ENCODE results near the gene YJEFN3. TPM values are rescaled to one million over a fixed set of nuclear protein-coding genes. Genes with fewer than 3 reads are reported as not detected.
A peak's percentile ranks its signal among the peaks of the same experiment; 100 is the strongest.

YJEFN3 gene
- total and polyA plus RNA-seq, 4 donors: 0.19 to 0.88 (median 0.63) TPM

DNA sequence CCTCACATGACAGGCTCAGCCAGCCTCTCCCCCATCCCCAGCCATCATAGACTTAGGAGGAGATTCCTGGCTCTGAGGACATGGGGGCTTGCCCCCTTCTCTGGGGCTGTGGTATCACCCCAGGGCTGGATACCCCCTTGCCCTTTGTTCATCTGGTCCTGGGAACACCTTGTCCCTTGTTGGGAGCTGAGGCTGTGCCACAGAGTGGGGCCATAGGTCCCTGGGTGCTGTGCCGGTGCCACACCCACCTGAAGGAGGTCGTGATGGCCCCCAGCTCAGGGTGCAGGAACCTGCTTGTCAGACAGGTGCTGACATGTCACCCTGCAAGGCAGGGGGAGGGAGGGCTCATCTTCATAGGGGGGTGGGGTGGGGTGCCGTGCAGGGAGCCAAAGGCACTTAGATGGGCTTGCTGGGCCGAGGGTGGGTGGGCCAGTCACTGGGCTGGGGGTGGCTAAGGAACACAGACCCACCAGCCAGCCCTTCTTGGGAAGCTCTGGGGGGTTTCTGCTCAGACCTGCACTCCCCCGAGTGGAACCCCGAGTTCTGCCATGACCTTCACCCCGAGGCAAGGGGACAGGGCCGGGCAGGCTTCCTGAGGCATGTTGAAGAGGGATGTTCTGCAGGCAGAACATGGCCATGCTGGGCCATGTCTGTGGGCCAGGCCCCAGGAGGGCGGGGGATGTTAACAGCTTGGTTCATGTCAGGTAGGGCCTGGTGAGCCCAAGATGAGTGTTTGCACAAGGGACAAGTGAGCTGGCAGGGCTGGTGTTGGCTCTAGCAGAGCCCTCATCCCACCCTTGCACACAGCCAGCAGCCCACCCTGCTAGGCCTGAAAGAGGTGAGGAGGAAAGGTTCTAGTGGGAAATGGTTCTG, 41.4 kb upstream of the YJEFN3 start:
- Histone ChIP-seq H3K9me3 (ENCODE audit: control insufficient read depth in 4 of 4, low read length in 3 of 4) (no peaks in the 10 kb centered on the region), H3K4me3 (ENCODE audit: low read depth in 1 of 3, low read length in 3 of 3) (no peak overlapping the region), H3K36me3 (ENCODE audit: control insufficient read depth in 4 of 4, insufficient read depth in 3 of 4, low read depth in 1 of 4, low read length in 3 of 4) (peaks cover 0 to 7% (median 4%) of the 10 kb centered on the region in 4 donors), H3K9ac (ENCODE audit: low read depth in 1 of 2, low read length in 2 of 2) (no peak overlapping the region), H3K4me1 (ENCODE audit: control insufficient read depth in 4 of 4, insufficient read depth in 4 of 4, low read length in 3 of 4) (peaks cover 14 to 52% (median 37%) of the 10 kb centered on the region in 4 donors), H3K27ac (ENCODE audit: low read depth in 1 of 2, low read length in 2 of 2) (peak overlapping the region; percentile 85 to 87), H3K27me3 (ENCODE audit: control insufficient read depth in 4 of 4, insufficient read depth in 4 of 4, low read length in 3 of 4) (no peaks in the 10 kb centered on the region)
- DNase-seq (ENCODE audit: low spot score): no peak
- 82% methylated on average over 9 of the region's 9 CpGs for WGBS
- no peak for TF ChIP-seq RAD21 (IDR thresholded peaks at IDR 0.05)
- TF ChIP-seq, protein P1, sequence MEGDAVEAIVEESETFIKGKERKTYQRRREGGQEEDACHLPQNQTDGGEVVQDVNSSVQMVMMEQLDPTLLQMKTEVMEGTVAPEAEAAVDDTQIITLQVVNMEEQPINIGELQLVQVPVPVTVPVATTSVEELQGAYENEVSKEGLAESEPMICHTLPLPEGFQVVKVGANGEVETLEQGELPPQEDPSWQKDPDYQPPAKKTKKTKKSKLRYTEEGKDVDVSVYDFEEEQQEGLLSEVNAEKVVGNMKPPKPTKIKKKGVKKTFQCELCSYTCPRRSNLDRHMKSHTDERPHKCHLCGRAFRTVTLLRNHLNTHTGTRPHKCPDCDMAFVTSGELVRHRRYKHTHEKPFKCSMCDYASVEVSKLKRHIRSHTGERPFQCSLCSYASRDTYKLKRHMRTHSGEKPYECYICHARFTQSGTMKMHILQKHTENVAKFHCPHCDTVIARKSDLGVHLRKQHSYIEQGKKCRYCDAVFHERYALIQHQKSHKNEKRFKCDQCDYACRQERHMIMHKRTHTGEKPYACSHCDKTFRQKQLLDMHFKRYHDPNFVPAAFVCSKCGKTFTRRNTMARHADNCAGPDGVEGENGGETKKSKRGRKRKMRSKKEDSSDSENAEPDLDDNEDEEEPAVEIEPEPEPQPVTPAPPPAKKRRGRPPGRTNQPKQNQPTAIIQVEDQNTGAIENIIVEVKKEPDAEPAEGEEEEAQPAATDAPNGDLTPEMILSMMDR (IDR thresholded peaks at IDR 0.05; ENCODE audit: low read depth, low read length, missing input control): no peak
- no peak for TF ChIP-seq SP1 (IDR thresholded peaks at IDR 0.05)
- TF ChIP-seq YY1 (IDR thresholded peaks at IDR 0.05): no peak
- no peak for TF ChIP-seq HNF4A (conservative IDR thresholded peaks at IDR 0.05)
- TF ChIP-seq GABPA (IDR thresholded peaks at IDR 0.05 in 1 of 2, conservative IDR thresholded peaks at IDR 0.05 in 1 of 2): no peak
- TF ChIP-seq EGR1 (IDR thresholded peaks at IDR 0.05; ENCODE audit: low read depth in 2 of 2): no peak
- TF ChIP-seq, protein P2, sequence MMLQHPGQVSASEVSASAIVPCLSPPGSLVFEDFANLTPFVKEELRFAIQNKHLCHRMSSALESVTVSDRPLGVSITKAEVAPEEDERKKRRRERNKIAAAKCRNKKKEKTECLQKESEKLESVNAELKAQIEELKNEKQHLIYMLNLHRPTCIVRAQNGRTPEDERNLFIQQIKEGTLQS (IDR thresholded peaks at IDR 0.05): no peak
- TF ChIP-seq RXRA (IDR thresholded peaks at IDR 0.05): no peak
- TF ChIP-seq, protein P3, sequence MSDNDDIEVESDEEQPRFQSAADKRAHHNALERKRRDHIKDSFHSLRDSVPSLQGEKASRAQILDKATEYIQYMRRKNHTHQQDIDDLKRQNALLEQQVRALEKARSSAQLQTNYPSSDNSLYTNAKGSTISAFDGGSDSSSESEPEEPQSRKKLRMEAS (IDR thresholded peaks at IDR 0.05): no peak
- no peak for TF ChIP-seq FOXA1 (IDR thresholded peaks at IDR 0.05)
- TF ChIP-seq HNF4G (IDR thresholded peaks at IDR 0.05): no peak
- no peak for TF ChIP-seq FOXA2 (IDR thresholded peaks at IDR 0.05)
- TF ChIP-seq, protein P4, sequence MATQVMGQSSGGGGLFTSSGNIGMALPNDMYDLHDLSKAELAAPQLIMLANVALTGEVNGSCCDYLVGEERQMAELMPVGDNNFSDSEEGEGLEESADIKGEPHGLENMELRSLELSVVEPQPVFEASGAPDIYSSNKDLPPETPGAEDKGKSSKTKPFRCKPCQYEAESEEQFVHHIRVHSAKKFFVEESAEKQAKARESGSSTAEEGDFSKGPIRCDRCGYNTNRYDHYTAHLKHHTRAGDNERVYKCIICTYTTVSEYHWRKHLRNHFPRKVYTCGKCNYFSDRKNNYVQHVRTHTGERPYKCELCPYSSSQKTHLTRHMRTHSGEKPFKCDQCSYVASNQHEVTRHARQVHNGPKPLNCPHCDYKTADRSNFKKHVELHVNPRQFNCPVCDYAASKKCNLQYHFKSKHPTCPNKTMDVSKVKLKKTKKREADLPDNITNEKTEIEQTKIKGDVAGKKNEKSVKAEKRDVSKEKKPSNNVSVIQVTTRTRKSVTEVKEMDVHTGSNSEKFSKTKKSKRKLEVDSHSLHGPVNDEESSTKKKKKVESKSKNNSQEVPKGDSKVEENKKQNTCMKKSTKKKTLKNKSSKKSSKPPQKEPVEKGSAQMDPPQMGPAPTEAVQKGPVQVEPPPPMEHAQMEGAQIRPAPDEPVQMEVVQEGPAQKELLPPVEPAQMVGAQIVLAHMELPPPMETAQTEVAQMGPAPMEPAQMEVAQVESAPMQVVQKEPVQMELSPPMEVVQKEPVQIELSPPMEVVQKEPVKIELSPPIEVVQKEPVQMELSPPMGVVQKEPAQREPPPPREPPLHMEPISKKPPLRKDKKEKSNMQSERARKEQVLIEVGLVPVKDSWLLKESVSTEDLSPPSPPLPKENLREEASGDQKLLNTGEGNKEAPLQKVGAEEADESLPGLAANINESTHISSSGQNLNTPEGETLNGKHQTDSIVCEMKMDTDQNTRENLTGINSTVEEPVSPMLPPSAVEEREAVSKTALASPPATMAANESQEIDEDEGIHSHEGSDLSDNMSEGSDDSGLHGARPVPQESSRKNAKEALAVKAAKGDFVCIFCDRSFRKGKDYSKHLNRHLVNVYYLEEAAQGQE (IDR thresholded peaks at IDR 0.05): no peak
- TF ChIP-seq JUND (IDR thresholded peaks at IDR 0.05): no peak
- TF ChIP-seq, protein P5, sequence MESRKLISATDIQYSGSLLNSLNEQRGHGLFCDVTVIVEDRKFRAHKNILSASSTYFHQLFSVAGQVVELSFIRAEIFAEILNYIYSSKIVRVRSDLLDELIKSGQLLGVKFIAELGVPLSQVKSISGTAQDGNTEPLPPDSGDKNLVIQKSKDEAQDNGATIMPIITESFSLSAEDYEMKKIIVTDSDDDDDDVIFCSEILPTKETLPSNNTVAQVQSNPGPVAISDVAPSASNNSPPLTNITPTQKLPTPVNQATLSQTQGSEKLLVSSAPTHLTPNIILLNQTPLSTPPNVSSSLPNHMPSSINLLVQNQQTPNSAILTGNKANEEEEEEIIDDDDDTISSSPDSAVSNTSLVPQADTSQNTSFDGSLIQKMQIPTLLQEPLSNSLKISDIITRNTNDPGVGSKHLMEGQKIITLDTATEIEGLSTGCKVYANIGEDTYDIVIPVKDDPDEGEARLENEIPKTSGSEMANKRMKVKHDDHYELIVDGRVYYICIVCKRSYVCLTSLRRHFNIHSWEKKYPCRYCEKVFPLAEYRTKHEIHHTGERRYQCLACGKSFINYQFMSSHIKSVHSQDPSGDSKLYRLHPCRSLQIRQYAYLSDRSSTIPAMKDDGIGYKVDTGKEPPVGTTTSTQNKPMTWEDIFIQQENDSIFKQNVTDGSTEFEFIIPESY (IDR thresholded peaks at IDR 0.05): no peak
- no peak for TF ChIP-seq TAF1 (conservative IDR thresholded peaks at IDR 0.05)
- TF ChIP-seq NR2F2 (IDR thresholded peaks at IDR 0.05): no peak
